ENCODE results near the gene PUSL1.

Gene PUSL1

GRCh38 chr1:1307923-1308755 lies at the start of gene PUSL1, which contains the start of gene ACAP3:
Gene PUSL1 (plus strand): TSS chr1:1308597. CDS start chr1:1308644, 47 bp downstream.
Gene ACAP3 (minus strand): TSS chr1:1307930. CDS start chr1:1307815, 115 bp downstream.
- peak; percentile 70 for DNase-seq (ENCODE audit: low read depth, low spot score)
- peak within 1 kb of the TSS; percentile 87 for H3K27ac ChIP-seq

- H3K27ac ChIP-seq = no peak overlapping the region
- no peak for DNase-seq (ENCODE audit: low read depth, low spot score)
These were observed 49.3 kb upstream of the PUSL1 start for GRCh38 chr1:1259119-1259488.

- DNase-seq (ENCODE audit: low read depth, low spot score) = no peak
- no peak overlapping the region for H3K27ac ChIP-seq
These were observed 48.9 kb upstream of the PUSL1 start for GRCh38 chr1:1259540-1259939.

- no peak for DNase-seq (ENCODE audit: low read depth, low spot score)
- H3K27ac ChIP-seq = no peak overlapping the region
These were observed 48.3 kb upstream of the PUSL1 start for GRCh38 chr1:1259951-1260600.

- no peak for DNase-seq (ENCODE audit: low read depth, low spot score)
- H3K27ac ChIP-seq = no peak overlapping the region
These were observed 47.4 kb upstream of the PUSL1 start for GRCh38 chr1:1260843-1261560.

GRCh38 chr1:1262071-1262470 lies 46.3 kb upstream of the PUSL1 start:
- no peak for DNase-seq (ENCODE audit: low read depth, low spot score)
- no peak overlapping the region for H3K27ac ChIP-seq

GRCh38 chr1:1262758-1263157 lies 45.6 kb upstream of the PUSL1 start:
- no peak overlapping the region for H3K27ac ChIP-seq

GRCh38 chr1:1264026-1264425 lies 44.4 kb upstream of the PUSL1 start:
- peak overlapping the region; percentile 72 for H3K27ac ChIP-seq
- no peak for DNase-seq (ENCODE audit: low read depth, low spot score)

More at GRCh38 chr1:1262758-1263157, 45.6 kb upstream of the PUSL1 start:
- no peak for DNase-seq (ENCODE audit: low read depth, low spot score)

GRCh38 chr1:1264868-1265272 lies 43.5 kb upstream of the PUSL1 start:
- peak overlapping the region; percentile 72 for H3K27ac ChIP-seq
- no peak for DNase-seq (ENCODE audit: low read depth, low spot score)

- H3K27ac ChIP-seq = no peak overlapping the region
- no peak for DNase-seq (ENCODE audit: low read depth, low spot score)
These were observed 40.7 kb upstream of the PUSL1 start for GRCh38 chr1:1267488-1268283.

- no peak for DNase-seq (ENCODE audit: low read depth, low spot score)
- no peak overlapping the region for H3K27ac ChIP-seq
These were observed 40.1 kb upstream of the PUSL1 start for GRCh38 chr1:1268284-1268682.

GRCh38 chr1:1270813-1271212 lies 37.6 kb upstream of the PUSL1 start:
- H3K27ac ChIP-seq = no peak overlapping the region
- no peak for DNase-seq (ENCODE audit: low read depth, low spot score)

GRCh38 chr1:1272341-1273208 lies 35.8 kb upstream of the PUSL1 start:
- H3K27ac ChIP-seq = peak overlapping the region; percentile 84
- DNase-seq (ENCODE audit: low read depth, low spot score) = no peak

GRCh38 chr1:1273209-1273511 lies 35.2 kb upstream of the PUSL1 start:
- DNase-seq (ENCODE audit: low read depth, low spot score) = no peak
- peak overlapping the region; percentile 84 for H3K27ac ChIP-seq

- DNase-seq (ENCODE audit: low read depth, low spot score) = no peak
- peak within 1 kb of the TSS; percentile 84 for H3K27ac ChIP-seq
These were observed 34.7 kb upstream of the PUSL1 start, which contains the start of gene UBE2J2 for GRCh38 chr1:1273512-1274298. Gene UBE2J2 (minus strand): TSS chr1:1273854. CDS start chr1:1267992, 5,862 bp downstream.

- H3K27ac ChIP-seq = no peak overlapping the region
- DNase-seq (ENCODE audit: low read depth, low spot score) = no peak
These were observed 34.0 kb upstream of the PUSL1 start for GRCh38 chr1:1274299-1274930.

- no peak overlapping the region for H3K27ac ChIP-seq
- no peak for DNase-seq (ENCODE audit: low read depth, low spot score)
These were observed 33.4 kb upstream of the PUSL1 start for GRCh38 chr1:1274931-1275431.

GRCh38 chr1:1275836-1276235 lies 32.6 kb upstream of the PUSL1 start:
- no peak overlapping the region for H3K27ac ChIP-seq
- no peak for DNase-seq (ENCODE audit: low read depth, low spot score)

Measured in epithelial cell of prostate (primary cell).